Activated CD4-positive, alpha-beta memory T cell treated with anti-CD3 and anti-CD28 coated beads, Interleukin-2, amount 10 ng/mL, durations not matched to agents 7 days and 5 days (primary cell): Measurements from ENCODE around the gene ARL10. TPM values are rescaled to one million over a fixed set of nuclear protein-coding genes. Genes with fewer than 3 reads are reported as not detected.
"Not testable (repeated sequence)": the region's sequence is repeated elsewhere in the genome, so short reads cannot be mapped to it uniquely, and the experiment has no call there.

Source experiments
- CTCF ChIA-PET: fragments of 350-600 bp; sonication (Branson Sonifier 250); formaldehyde crosslinking; loops from one replicate; lab custom pipeline; 2021; ENCODE audit warnings: antibody characterized with exemption, inconsistent platforms; lab: Charles Lee
- POLR2A ChIA-PET: fragments of 350-600 bp; sonication (Branson Sonifier 250); formaldehyde crosslinking; loops from one replicate; lab custom pipeline; 2021; ENCODE audit warnings: antibody characterized with exemption; lab: Charles Lee
- DNase-seq: peaks from one replicate; pipeline ENCODE4 v3.0.0-alpha.2; 2020
- H3K27ac Mint-ChIP-seq: one replicate; pipeline ENCODE4 v1.8.0; 2021; ENCODE audit warnings: mild to moderate bottlenecking, mixed read lengths
- H3K27me3 Mint-ChIP-seq: one replicate; pipeline ENCODE4 v1.8.0; 2021; ENCODE audit warnings: mixed read lengths
- H3K36me3 Mint-ChIP-seq: one replicate; pipeline ENCODE4 v1.8.0; 2021; ENCODE audit warnings: low read depth, mixed read lengths
- H3K4me1 Mint-ChIP-seq: one replicate; pipeline ENCODE4 v1.8.0; 2021; ENCODE audit warnings: mixed read lengths
- H3K4me3 Mint-ChIP-seq: one replicate; pipeline ENCODE4 v1.8.0; 2021; ENCODE audit warnings: mild to moderate bottlenecking, mixed read lengths
- H3K9me3 Mint-ChIP-seq: one replicate; pipeline ENCODE4 v1.8.0; 2021; ENCODE audit warnings: mixed read lengths
- total RNA-seq, 2 experiments: library from RNA; stranded (reverse); gene quantifications; one replicate each; pipeline ENCODE4 v1.2.3, GENCODE V29; 2021

The ARL10 gene
- total RNA-seq, 2 experiments from 2014 or later, result 6.5 TPM

- H3K9me3 Mint-ChIP-seq, result no peaks in the 10 kb centered on the region
- H3K36me3 Mint-ChIP-seq, result peaks cover 13% of the 10 kb centered on the region
- DNase-seq, result no peak
- H3K27ac Mint-ChIP-seq, result no peak overlapping the region
- H3K4me3 Mint-ChIP-seq, result no peak overlapping the region
- H3K27me3 Mint-ChIP-seq, result no peaks in the 10 kb centered on the region
- H3K4me1 Mint-ChIP-seq, result no peaks in the 10 kb centered on the region
- CTCF ChIA-PET, result no interaction called here
- POLR2A ChIA-PET, result interaction anchor here (1.0 kb wide), 1 partner anchor 20 kb away, joined by 3 read pairs; no protein-coding TSS in a partner anchor
Observed at GRCh38 chr5:176396330-176396729, 31.0 kb downstream of the ARL10 start.

- H3K4me3 Mint-ChIP-seq, result no peak overlapping the region
- H3K4me1 Mint-ChIP-seq, result no peaks in the 10 kb centered on the region
- no peak overlapping the region for H3K27ac Mint-ChIP-seq
- ChIA-PET CTCF (no interaction called here), POLR2A (no interaction called here)
- H3K36me3 Mint-ChIP-seq, result peaks cover 8% of the 10 kb centered on the region
- no peaks in the 10 kb centered on the region for H3K9me3 Mint-ChIP-seq
- DNase-seq, result no peak
- H3K27me3 Mint-ChIP-seq, result no peaks in the 10 kb centered on the region
Observed at GRCh38 chr5:176397736-176398420, 32.6 kb downstream of the ARL10 start.

- Mint-ChIP-seq H3K27me3 (no peaks in the 10 kb centered on the region), H3K4me1 (no peaks in the 10 kb centered on the region), H3K4me3 (no peak overlapping the region), H3K27ac (no peak overlapping the region), H3K9me3 (no peaks in the 10 kb centered on the region), H3K36me3 (peaks cover 5% of the 10 kb centered on the region)
- ChIA-PET POLR2A (interaction anchor here (1.5 kb wide), 1 partner anchor 11 kb away, joined by 5 read pairs; no protein-coding TSS in a partner anchor), CTCF (no interaction called here)
- DNase-seq, result no peak
Observed at GRCh38 chr5:176400382-176401156, 35.3 kb downstream of the ARL10 start.

GRCh38 chr5:176401281-176402205, 36.3 kb downstream of the ARL10 start:
- Mint-ChIP-seq H3K36me3 (peaks cover 9% of the 10 kb centered on the region), H3K4me1 (no peaks in the 10 kb centered on the region), H3K9me3 (no peaks in the 10 kb centered on the region), H3K4me3 (no peak overlapping the region), H3K27ac (no peak overlapping the region), H3K27me3 (no peaks in the 10 kb centered on the region)
- CTCF ChIA-PET, result no interaction called here
- POLR2A ChIA-PET, result interaction anchor here (1.5 kb wide), 1 partner anchor 12 kb away, joined by 5 read pairs; no protein-coding TSS in a partner anchor
- no peak for DNase-seq

GRCh38 chr5:176405656-176406435, 40.6 kb downstream of the ARL10 start:
- H3K4me1 Mint-ChIP-seq, result no peaks in the 10 kb centered on the region
- H3K36me3 Mint-ChIP-seq, result peaks cover 21% of the 10 kb centered on the region
- H3K27me3 Mint-ChIP-seq, result no peaks in the 10 kb centered on the region
- DNase-seq, result no peak
- no peak overlapping the region for H3K27ac Mint-ChIP-seq
- ChIA-PET CTCF (interaction anchor here (1.1 to 1.2 kb wide), 2 partner anchors 42 to 173 kb away, joined by 4 read pairs; no protein-coding TSS in a partner anchor), POLR2A (interaction anchor here (1.3 to 2.2 kb wide), 2 partner anchors 10 to 128 kb away, joined by 5 to 7 read pairs; no protein-coding TSS in a partner anchor)
- no peak overlapping the region for H3K4me3 Mint-ChIP-seq
- H3K9me3 Mint-ChIP-seq, result no peaks in the 10 kb centered on the region

- CTCF ChIA-PET, result interaction anchor here (1.1 to 1.2 kb wide), 3 partner anchors 10 to 172 kb away, joined by 4 to 6 read pairs (median 4); partner anchors contain the start of gene CLTB
- H3K4me3 Mint-ChIP-seq, result no peak overlapping the region
- H3K9me3 Mint-ChIP-seq, result no peaks in the 10 kb centered on the region
- H3K36me3 Mint-ChIP-seq, result peaks cover 21% of the 10 kb centered on the region
- no peaks in the 10 kb centered on the region for H3K27me3 Mint-ChIP-seq
- DNase-seq, result no peak
- H3K4me1 Mint-ChIP-seq, result peaks cover 5% of the 10 kb centered on the region
- H3K27ac Mint-ChIP-seq, result no peak overlapping the region
- POLR2A ChIA-PET, result interaction anchor here (1.3 to 2.2 kb wide), 4 partner anchors 9 to 128 kb away, joined by 4 to 7 read pairs (median 5); partner anchors contain the start of gene FAF2
Observed at GRCh38 chr5:176406436-176407052, 41.3 kb downstream of the ARL10 start.

GRCh38 chr5:176407456-176408251, 42.4 kb downstream of the ARL10 start:
- no peak for DNase-seq
- POLR2A ChIA-PET, result interaction anchor here (0.6 to 1.6 kb wide), 3 partner anchors 13 to 40 kb away, joined by 3 to 5 read pairs (median 4); partner anchors contain the start of gene FAF2

GRCh38 chr5:176408252-176408573, 42.9 kb downstream of the ARL10 start:
- DNase-seq, H3K27me3 Mint-ChIP-seq, H3K9me3 Mint-ChIP-seq, H3K27ac Mint-ChIP-seq, H3K4me3 Mint-ChIP-seq: not testable (repeated sequence)
- CTCF ChIA-PET, result interaction anchor here (0.7 kb wide), 1 partner anchor 166 kb away, joined by 4 read pairs; no protein-coding TSS in a partner anchor
- Mint-ChIP-seq H3K36me3 (peaks cover 18% of the 10 kb centered on the region), H3K4me1 (peaks cover 14% of the 10 kb centered on the region)
- POLR2A ChIA-PET, result interaction anchor here (0.6 to 0.9 kb wide), 2 partner anchors 14 to 160 kb away, joined by 3 read pairs; no protein-coding TSS in a partner anchor

More at GRCh38 chr5:176407456-176408251, 42.4 kb downstream of the ARL10 start:
- H3K9me3 Mint-ChIP-seq, result no peaks in the 10 kb centered on the region
- H3K36me3 Mint-ChIP-seq, result peaks cover 18% of the 10 kb centered on the region
- CTCF ChIA-PET, result interaction anchor here (1.1 kb wide), 1 partner anchor 9 kb away, joined by 6 read pairs; the partner anchor contains the start of gene CLTB
- peaks cover 10% of the 10 kb centered on the region for H3K4me1 Mint-ChIP-seq
- no peak overlapping the region for H3K27ac Mint-ChIP-seq
- H3K27me3 Mint-ChIP-seq, result no peaks in the 10 kb centered on the region
- H3K4me3 Mint-ChIP-seq, result no peak overlapping the region

GRCh38 chr5:176408590-176408989, 43.3 kb downstream of the ARL10 start:
- no peak for DNase-seq
- Mint-ChIP-seq H3K4me3 (no peak overlapping the region), H3K9me3 (no peaks in the 10 kb centered on the region), H3K36me3 (peaks cover 18% of the 10 kb centered on the region), H3K27ac (no peak overlapping the region), H3K4me1 (peaks cover 15% of the 10 kb centered on the region), H3K27me3 (no peaks in the 10 kb centered on the region)
- CTCF ChIA-PET, result interaction anchor here (0.7 kb wide), 1 partner anchor 165 kb away, joined by 4 read pairs; no protein-coding TSS in a partner anchor
- POLR2A ChIA-PET, result interaction anchor here (0.6 to 0.9 kb wide), 4 partner anchors 39 to 919 kb away, joined by 3 to 4 read pairs (median 3); no protein-coding TSS in a partner anchor

GRCh38 chr5:176409765-176410164, 44.5 kb downstream of the ARL10 start:
- ChIA-PET CTCF (interaction anchor here (0.6 to 1.3 kb wide), 4 partner anchors 188 to 679 kb away, joined by 3 read pairs; no protein-coding TSS in a partner anchor), POLR2A (interaction anchor here (0.9 to 1.4 kb wide), 2 partner anchors 38 kb away, joined by 4 read pairs; partner anchors contain the start of gene FAF2)
- Mint-ChIP-seq H3K4me1 (peaks cover 25% of the 10 kb centered on the region), H3K4me3 (no peak overlapping the region), H3K27me3 (no peaks in the 10 kb centered on the region), H3K27ac (no peak overlapping the region), H3K9me3 (no peaks in the 10 kb centered on the region), H3K36me3 (peaks cover 16% of the 10 kb centered on the region)
- no peak for DNase-seq
